K562 (cell line): Measurements from ENCODE around the gene SERPIND1. TPM values are rescaled to one million over a fixed set of nuclear protein-coding genes. Genes with fewer than 3 reads are reported as not detected.

Experiments
- ATF4 ChIP-seq: fragments of 450-650 bp; formaldehyde crosslinking; IDR thresholded peaks from 2 replicates; pipeline ENCODE4 v1.4.0; 2022; ENCODE audit warnings: mild to moderate bottlenecking, moderate library complexity
- E2F5 ChIP-seq: sonication (generic); formaldehyde crosslinking; IDR thresholded peaks from 2 replicates; pipeline ENCODE4 v1.8.0; 2022; ENCODE audit warnings: mild to moderate bottlenecking, missing genetic modification reagents
- HDAC8 ChIP-seq: fragments of 450-650 bp; IDR thresholded peaks from 2 replicates; pipeline ENCODE4 v1.6.1; 2016; ENCODE audit warnings: mild to moderate bottlenecking, missing genetic modification characterization, moderate library complexity, missing compliant biosample characterization
- NR2C2 ChIP-seq, 2 experiments: fragments of 200-800 bp in 1 of 2; sonication (Bioruptor generic) in 1 of 2; sonication (generic) in 1 of 2; formaldehyde crosslinking in 1 of 2; IDR thresholded peaks; 2 replicates each; pipeline versions ENCODE4 v1.6.1 to v1.8.0; 2016 to 2022; ENCODE audit warnings: mild to moderate bottlenecking in 1 of 2, missing compliant biosample characterization in 1 of 2, missing genetic modification characterization in 1 of 2, missing genetic modification reagents in 1 of 2
- RBM14 ChIP-seq: fragments of 200-400 bp; formaldehyde crosslinking; IDR thresholded peaks from 2 replicates; pipeline ENCODE4 v1.6.1; 2018; ENCODE audit warnings: low read depth, mild to moderate bottlenecking, low read length, moderate library complexity, borderline replicate concordance; ENCODE audit not compliant: insufficient read depth
- THAP12 ChIP-seq: fragments of 250-450 bp; sonication (Bioruptor Pico); IDR thresholded peaks from 2 replicates; pipeline ENCODE4 v1.9.0; 2021; ENCODE audit warnings: mild to moderate bottlenecking, inconsistent platforms
- U2AF1 ChIP-seq: fragments of 200-400 bp; formaldehyde crosslinking; optimal IDR thresholded peaks from 2 replicates; pipeline ENCODE3; 2017; ENCODE audit warnings: mild to moderate bottlenecking, low read depth, low read length, moderate library complexity
- ZBTB17 ChIP-seq: fragments of 450-650 bp; formaldehyde crosslinking; IDR thresholded peaks from 2 replicates; pipeline ENCODE4 v1.4.0; 2020; ENCODE audit warnings: mild to moderate bottlenecking
- ZNF184 ChIP-seq: sonication (generic); formaldehyde crosslinking; IDR thresholded peaks from 2 replicates; pipeline ENCODE4 v1.5.0; 2020; ENCODE audit warnings: missing genetic modification reagents
- ZNF407 ChIP-seq: fragments of 450-650 bp; IDR thresholded peaks from 2 replicates; pipeline ENCODE4 v1.6.1; 2016; ENCODE audit warnings: low read depth
- polyA plus RNA-seq, 8 experiments: library from polyadenylated mRNA; depleted of rRNA in 4 of 8; stranded (reverse) in 5 of 8; unstranded in 3 of 8; fragments of >200 nt; fragmentation: Nextera tagmentation in 2 of 8; fragmentation: Illumina TruSeq in 1 of 8; extraction: Ambion mirVana in 2 of 8; extraction: Trizol in 1 of 8; gene quantifications; 2 replicates each; pipeline versions ENCODE4 v1.2.1 to v1.2.3, GENCODE V29; 2011 to 2014; ENCODE audit warnings: inconsistent platforms in 1 of 8, missing spikeins in 1 of 8
- total RNA-seq, 7 experiments: library from RNA; depleted of rRNA in 6 of 7; stranded (reverse); fragments of >200 nt in 6 of 7; fragmentation: Illumina TruSeq in 2 of 7; extraction: Trizol in 2 of 7; gene quantifications; 2 replicates each; pipeline versions ENCODE4 v1.2.1 to v1.2.3, GENCODE V29; 2011 to 2021; ENCODE audit warnings: low replicate concordance in 1 of 7

Gene SERPIND1
- total and polyA plus RNA-seq, 9 of the 15 experiments (the other 6 are each of a cell fraction or from before 2014, with no cell fraction given): 0.04 to 0.11 (median 0.09) TPM; not detected in 6

- TF ChIP-seq THAP12 (CRISPR knock-in tag) (peak; percentile 34; the same call in 1 of the 2 replicates), NR2C2 (CRISPR knock-in tag; IDR thresholded peaks at IDR 0.05) (peak; percentile 72; the same call in 1 of the 2 replicates), NR2C2 (tag; IDR thresholded peaks at IDR 0.05) (no peak), RBM14 (no peak), U2AF1 (no peak), ZNF407 (no peak), ZBTB17 (CRISPR knock-in tag) (no peak), HDAC8 (no peak), ATF4 (no peak), E2F5 (CRISPR knock-in tag) (no peak; the same call in 1 of the 2 replicates), ZNF184 (CRISPR knock-in tag) (no peak)
These were observed 49.0 kb upstream of the SERPIND1 start (continued) for GRCh38 chr22:20724676-20725454.
